GM12891 (cell line): ENCODE results near the gene ZNF407.

Experiments
- POLR2A ChIP-seq: IDR thresholded peaks from 2 replicates; pipeline ENCODE4 v1.6.1; 2011; ENCODE audit warnings: low read depth, low read length, control low read depth
- POLR2AphosphoS5 ChIP-seq: IDR thresholded peaks from 2 replicates; pipeline ENCODE4 v1.6.1; 2011; ENCODE audit warnings: low read depth, low read length, control low read depth
- SPI1 ChIP-seq: IDR thresholded peaks from 2 replicates; pipeline ENCODE4 v1.6.1; 2011; ENCODE audit warnings: low read depth, low read length, control low read depth

GRCh38 chr18:74914648-74915047 lies 317.0 kb downstream of the ZNF407 start:
- no peak for TF ChIP-seq POLR2A
- no peak for TF ChIP-seq POLR2AphosphoS5
- no peak for TF ChIP-seq SPI1
